GM19043 (cell line): ENCODE measurements around the gene AGAP1.

ENCODE experiments used
- ATAC-seq: cut with Tn5 transposase; IDR thresholded peaks from one replicate; pipeline ENCODE4 v1.9.1; 2021; ENCODE audit warnings: low read depth; ENCODE audit not compliant: unreplicated experiment

AGAP1 gene

DNA sequence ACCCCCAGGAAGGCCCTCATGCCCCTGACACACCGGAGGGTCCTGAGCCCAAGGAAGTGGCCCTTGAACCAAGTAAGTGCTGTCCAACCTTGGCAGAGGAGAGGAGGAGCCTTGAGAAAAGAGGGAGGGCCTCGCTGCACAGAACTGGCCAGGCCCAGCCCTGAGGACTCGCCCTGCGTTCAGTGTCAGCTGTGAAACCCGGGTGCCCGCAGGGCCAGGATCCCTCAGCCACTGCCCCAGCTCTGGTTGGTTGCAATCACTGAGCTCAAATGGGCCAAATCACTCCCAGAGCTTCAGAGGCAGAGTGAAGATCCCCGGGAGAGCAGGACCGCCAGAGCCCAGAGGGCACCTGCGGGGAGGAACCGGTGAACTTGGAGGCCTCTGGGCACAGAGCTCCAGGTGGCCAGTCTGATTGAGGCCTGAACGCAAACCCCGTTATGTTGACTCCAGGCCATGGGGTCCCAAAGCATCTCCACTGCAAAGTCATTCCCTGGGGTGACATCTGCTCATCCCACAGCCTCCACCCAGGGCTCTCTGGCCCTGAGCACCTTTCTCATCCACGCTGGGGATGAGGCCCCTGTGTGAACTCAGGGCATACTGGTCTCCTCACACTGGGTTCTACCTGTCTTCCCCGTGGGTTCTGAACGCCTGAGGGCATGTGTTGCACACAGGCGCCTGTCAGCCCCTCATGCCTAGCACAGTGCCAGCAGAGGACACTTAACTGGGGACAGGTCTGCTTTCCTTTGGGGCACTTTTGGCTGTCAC lies 662.4 kb downstream of the AGAP1 start:
- ATAC-seq: no peak

DNA sequence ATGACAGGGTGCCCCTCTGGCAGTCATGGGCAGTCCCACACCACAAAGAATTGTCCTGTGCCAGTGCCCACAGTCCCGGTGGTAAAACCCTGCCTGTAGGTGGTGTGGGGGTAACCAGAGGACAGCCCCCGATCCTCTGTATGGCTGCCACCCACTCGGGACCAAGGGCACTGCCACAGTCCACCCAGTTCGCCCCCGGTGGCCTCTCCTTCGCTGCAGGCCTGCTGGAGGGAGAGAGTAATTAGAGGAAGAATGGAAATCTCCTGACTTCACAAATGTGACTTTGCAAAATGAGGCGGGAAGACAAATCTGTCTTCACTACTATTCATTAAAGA lies 663.0 kb downstream of the AGAP1 start:
- no peak for ATAC-seq

DNA sequence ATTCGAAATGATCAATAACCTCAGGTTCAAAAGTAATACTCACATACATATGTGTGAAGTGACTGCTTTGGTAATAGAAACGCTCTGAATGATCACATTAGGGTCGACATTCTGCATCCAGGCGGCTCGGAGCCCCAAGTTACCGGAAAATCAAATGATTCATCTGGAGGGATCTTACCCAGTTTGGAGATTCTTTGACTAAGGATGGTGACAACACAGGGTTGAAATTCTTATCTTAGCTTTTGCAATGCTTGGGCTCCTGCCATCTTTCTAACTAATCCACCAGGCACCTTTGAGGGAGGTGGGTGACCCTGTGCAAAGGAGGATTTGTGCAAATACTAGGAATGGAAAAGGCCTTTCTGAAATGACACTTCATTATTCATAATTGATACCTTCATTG lies 663.5 kb downstream of the AGAP1 start:
- no peak for ATAC-seq

DNA sequence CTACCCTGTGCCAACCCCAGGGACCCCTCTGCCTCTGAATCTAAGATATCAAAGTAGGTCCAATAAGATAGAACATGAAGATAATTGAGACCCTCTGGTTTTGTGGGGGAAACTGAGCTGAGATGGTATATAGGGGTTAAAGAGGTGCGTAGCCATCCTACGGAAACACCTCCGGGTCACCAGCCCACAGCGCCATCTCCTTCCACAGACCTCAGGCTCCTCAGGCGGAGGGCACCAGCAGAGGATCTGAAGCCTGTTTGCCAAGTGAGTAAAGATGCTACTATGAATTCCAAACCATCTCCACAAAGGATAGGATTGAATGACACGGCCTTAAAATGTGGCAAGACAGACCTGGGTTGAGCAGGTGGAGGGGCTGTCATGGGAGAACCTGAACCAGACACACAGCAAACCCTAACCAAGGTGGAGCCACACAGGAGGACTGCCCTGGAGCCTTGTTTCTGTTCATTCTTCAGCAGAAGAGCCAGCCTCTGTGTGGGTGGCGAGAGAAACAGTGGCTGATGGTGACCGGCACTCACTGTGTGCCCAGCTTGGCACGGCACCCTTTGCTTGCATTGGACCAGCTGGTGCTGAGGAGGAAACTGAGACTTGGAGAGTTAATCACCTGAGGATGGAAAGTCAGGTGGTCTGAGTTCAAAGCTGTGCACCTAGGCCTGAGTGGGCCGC lies 664.1 kb downstream of the AGAP1 start:
- ATAC-seq: no peak

DNA sequence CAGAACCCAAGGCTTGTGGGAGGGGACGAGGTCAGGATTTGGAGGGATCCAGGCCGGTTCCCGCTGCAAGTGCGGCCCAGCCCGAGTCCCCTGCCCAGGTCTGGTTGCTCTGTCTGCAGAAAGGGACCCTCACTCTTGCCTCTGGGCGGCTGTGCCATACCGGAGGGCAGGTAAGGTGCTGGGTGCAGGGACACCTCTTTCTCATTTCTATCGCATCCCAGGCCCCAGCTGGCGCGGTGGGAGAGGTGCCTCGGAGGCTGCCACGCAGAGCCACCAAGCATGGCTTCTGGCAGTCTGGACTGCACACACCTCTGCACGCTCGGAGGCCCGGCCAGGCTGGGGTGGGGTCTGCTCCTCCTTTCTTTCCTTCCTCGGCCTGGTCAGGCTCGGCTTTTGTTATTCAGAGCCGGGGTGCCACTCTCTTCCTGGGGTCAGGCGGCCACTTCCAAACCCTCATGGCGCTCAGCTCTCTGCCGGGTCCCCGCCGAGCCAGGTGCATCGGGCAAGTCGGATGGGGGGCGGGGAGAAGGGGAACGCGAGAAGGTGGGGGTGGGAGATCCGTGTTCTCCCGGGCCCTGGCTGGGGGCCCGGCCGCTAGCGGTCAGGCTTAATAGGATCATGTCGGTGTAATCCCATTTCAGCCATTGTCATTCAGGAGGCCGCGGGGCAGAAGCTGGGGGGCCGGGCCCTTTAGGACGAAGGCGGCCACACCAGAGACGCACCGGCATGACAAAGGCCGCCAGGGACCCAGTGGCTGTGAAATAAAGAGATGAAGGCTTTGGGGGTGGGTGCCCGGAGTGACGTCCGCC lies 665.3 kb downstream of the AGAP1 start:
- no peak for ATAC-seq

DNA sequence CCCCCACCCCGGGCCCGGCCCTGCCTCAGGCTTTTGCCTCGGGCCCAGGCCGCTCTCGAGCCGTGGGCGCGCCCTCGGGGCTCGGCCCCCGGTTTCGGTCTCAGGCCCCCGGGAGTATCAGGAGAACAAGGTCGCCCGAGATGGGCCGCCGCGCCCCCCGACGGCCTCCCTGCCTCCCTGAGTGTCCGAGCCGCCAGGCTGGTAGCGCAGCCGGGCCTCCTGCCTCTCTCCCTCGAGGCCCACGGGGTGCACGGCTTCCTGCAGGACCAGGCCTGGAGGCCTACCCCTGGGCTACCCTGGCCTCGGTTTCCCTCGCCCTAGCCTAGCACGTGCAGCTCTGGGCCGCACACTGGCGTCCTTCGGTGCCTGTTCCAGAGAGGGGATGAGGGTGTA lies 665.9 kb downstream of the AGAP1 start:
- no peak for ATAC-seq

DNA sequence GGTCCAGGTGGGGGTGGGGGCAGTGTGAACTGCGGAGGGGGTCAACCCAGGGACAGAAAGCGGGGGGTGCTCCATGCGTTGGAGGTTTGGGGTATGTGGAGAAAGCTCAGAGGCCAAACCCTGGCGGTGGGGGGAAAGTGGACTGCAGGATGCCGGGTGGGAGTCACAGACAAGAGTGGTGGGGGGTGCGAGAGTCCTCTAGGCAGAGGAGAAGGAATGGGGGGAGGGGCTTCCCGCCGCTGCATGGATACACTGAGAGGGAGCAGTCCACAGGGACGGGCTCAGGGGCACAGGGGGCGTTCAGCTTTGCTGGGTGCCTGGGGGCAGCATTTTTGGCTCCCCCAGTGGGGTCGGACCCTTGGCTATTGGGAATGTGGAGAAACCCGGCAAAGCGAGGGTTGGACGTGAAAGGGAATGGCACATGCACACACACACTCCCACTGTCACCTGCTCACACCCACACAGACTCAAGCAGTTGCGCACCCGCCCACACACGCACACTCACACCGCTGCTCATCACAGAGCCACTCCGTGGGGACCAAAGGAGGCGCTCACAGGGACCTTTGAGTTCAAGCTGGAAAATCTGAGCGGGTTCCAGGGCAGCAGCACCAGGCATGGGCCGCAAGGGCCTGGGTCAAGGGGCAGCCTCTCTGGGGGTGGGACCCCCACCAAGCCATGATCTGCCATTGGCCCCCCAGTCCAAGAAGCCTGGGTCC lies 666.7 kb downstream of the AGAP1 start:
- no peak for ATAC-seq

DNA sequence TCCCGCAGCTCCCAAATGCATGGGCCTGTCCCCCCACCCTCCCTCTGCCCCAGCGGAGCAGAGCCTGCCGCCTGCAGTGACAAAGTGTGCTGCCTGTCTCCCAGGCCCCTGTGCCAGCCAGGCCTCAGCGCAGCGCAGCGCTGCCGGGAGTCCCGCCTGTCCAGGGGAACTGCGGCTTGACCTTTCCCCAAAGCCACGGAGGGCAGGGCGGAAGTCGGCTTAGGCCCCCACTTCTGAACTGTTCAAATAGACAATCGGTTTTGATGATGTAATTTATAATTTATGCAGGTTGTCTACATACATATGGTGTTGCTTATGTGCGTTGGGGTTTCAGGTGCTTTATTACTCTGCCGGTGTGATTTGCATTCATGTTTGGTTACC lies 667.2 kb downstream of the AGAP1 start:
- ATAC-seq: no peak

DNA sequence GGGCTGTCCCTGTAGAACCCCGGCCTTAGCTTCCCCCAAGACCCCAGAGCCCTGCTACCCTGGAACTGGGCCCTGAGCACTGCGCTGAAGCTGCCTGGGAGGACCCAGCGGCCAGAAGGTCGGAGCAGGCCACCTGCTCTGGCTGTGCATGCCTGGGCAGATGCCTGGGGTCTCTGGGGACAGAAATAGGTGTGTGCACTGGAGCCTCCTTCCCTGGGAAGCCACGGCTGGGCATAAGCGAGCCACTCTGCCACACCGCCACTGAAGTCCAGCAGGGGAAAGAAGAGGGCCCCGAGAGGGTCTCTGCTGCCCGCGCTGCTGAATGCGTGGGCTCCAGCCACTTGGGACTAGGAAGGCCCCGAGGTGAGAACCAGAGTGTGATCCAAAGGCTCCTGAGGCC lies 667.7 kb downstream of the AGAP1 start:
- ATAC-seq: no peak

DNA sequence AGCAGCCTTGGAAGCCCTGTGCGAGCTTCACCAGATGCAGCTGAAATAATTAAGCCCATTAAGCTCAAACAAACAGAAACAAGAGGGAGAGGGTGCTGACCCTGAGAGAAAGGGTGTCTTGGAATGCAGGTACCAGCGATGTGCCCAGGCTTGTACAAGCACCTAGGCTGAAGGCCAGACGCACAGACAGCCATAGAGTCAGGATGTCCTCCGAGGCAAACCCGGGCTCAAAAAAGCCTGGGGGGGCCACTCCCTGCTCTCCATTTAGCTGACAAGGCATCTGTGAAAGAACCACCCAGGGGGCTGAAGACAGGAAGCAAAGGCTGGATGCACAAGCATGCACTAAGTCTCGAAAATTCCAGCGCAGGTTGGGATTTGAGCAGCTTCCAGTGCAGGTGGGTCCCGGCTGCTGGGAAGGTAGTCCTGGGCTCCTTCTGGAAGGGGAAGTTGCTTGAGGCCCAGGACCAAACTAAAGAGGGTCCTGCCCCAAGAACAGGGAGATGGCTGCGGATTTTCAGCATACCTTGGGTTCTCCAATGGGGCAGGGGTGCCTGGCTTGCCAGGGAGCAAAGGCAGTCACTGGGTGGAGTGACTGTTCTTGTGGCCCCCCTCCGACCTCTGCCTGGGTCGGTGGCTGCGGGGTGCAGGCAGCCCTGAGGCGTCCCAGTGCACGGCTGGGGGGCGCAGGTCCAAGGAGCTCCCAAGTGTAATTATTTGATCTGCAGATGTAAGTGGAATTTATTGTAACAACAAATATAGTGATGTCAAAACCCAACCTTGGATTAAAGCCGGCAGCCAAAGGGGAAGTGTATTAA lies 668.4 kb downstream of the AGAP1 start:
- no peak for ATAC-seq

DNA sequence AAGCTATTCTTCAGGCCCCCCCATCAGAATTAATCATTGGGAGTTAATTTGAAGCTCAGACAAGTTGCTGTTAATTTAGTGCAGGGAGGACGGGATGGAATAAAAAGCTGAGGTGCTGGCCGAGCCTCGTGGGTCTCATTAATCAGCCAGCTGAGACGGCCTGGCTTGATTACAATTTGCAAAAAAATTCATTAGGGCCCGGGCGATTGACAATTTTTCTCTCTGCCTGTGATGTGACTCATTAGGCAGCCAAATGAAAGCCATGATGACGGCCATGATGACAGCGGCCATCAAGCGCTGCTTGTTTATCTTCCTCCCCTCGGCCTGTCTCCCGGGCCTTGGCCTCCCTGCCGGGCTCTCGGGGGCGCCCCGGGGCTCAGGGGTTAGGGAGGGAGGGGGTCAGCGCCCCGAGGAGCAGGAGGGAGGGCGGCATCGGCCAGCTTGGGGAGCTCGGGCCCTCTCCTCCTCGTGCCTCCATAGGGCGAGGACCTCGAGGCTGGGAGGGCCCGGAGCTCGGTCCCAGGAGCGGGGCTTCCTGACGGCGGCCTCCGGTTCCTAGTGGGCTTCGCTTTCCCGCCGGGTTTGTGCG lies 669.1 kb downstream of the AGAP1 start:
- no peak for ATAC-seq

DNA sequence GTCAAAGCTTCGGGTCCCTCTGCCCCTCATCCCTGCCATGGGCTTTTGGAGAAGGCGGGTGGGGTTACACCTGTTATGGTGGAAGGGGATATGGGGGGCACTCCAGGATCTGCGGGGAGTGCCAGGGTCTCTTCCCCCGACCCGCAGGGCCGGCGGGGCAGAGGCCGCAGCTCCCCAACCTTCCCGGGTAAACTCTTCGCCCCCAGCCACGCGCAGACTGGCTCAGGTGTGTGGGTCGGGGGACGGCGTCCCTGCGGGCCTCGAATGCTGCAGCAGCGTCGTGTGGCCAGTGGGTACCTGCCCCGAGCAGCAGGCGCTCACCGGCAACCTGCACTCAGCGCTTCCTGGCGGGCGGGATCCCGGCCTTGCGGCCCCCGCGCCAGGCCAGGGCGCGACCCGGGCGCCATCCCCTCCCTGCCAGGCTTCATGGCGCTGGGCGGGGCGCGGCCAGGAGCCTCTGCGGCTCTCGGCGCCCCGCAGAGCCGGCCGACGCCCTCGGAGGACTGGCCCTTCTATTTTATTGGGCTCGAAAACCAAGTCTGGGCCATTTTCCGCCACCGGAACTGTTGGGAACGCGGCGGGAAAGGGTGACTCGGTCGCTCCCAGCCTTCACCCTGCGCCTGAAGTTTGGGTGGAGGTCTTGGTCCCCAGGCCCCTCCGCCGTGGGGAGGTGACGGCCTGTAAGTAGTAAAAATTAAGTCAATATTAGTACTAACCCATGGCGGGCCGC lies 669.8 kb downstream of the AGAP1 start:
- ATAC-seq: no peak

DNA sequence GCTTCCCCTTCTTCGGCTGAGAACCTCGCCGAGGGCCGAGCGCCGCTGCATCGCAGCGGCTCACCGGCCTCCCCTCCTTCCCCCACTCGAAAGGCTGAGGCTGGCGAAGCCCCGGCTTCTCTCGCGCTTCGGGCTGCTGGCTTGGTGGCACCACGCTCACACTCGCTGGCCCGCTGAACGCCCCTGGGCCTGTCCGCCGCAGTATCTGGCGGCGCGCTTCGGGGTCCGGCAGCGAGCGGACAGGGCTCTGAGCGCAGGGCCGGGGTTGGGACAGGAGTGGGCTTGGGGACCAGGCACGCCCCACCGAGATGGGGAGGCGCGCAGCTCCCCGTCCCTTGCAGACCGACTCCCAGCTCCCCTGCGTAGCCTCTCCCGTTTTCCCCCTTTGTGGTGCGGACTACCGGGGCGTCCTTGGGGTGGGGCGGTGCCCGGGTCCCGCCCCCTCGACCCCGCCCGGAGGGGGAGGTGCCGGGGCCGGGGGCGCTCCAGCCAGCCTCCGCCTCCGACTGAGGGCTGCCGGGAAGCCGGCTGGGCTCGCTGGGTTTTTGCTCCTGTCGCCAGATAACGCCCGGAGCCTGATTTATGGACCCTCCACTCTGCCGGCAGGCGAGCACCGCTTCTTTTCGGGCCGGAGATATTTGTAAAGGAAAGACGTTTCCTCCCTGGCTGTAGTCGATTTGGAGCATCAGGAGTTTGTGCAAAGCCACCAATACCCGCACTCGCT lies 670.5 kb downstream of the AGAP1 start:
- no peak for ATAC-seq

DNA sequence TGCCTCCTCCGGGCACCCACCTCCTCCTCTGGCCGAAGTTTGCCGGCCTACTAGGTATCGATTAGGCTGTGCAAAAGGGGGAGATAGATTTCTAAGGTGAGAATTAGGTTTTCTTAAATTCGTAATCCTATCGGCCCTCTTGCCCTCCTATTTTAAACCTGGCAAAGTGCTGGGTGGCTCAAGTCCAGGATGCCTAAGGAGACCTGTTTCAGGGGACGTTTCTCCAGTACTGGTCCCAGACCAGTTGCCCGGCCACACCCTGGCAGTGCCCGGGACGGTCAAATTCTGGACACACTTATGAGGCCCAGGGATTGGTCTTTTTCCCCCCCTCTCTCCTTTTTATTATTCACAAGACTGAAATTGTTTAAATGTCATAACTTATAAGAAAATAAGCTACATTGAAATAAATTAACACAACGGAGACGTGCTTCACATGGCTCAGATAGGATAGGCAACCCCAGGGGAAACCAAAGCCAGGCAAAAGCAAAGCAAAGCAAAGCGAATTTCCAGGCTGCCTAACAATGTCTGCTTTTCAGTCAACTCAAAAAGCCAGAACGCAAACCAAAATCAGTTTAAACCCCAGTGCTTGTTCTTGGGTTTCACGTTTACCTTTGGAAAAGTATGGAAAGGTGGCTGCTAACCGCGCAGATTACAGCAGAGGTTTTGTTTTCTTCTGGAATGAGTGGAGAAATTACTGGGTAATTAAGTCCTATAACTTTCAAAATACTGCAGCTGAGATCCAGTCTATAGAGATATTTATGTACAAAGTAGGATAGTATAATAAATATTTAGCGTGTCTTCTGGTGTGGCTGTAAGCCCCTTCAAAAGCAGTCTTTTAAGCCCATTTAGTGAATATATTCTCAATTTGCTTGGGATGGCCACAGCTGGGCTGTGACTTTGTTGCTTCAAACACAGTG lies 671.3 kb downstream of the AGAP1 start:
- ATAC-seq: no peak

DNA sequence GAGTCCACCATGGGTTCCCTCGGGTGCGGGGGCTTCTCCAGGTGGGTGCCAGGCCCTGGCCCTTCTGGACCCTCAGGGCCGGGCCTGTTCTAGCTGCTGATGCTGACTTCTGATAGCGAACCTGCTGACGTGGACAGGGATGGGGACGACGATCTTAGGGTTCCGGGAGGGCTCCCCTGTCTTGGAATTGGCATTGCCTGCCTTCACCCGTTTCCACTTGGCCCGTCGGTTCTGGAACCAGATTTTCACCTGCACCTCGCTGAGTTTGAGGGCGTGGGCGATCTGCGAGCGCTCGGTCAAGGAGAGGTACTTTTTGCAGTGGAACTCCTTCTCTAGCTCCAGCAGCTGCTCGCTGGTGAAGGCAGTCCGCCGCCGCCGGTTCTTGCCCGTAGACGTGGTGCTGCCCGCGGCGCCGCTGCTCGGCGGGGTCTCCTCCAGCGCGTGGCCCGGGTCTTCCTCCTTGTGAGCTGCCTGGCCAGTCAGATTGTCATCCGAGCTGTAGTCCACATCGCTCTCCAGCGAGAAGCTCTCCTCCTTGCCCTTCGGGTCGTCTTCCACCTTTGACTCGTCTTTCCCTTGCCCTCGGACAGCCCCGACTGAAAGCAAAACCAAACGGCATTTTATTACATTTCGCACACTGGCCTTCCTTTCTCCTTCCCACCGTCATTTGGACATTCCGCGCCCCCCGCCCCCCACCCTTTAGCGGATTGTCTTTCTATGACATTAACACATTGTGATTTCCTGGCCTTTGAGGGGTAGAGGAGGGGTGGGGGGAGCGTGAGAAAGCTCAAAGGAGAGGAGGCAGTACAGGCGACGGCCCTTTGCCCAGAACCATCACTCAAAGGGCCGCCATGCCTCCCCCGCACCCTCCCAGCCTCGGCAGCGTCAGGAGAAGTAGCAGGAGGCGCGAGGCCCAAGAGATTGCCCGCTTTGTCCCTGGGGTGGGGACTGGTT lies 672.3 kb downstream of the AGAP1 start:
- ATAC-seq: no peak

DNA sequence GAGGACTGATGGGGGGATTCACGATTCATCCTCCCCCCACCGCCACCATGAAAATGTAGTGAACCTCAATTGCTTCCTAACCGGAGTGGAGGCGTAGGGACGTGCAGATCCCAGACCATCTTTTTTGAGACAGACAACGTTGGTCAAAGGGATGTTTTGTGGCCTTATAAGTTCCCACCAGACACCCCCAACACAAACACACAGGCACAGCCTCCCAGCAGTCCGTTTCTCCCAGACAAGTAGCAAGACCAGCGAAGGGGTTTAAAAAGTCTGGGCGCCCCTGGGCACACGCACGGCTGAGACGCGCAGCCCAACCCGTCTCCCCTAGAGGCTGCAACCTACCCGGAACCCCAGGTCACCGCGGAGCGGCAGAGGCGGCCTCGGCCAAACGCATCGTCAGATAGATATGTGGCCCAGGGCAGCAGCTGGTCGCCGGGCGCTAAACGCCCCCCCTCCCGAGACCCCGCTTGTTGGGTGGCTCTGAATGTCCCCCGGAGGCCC lies 673.0 kb downstream of the AGAP1 start:
- no peak for ATAC-seq
